ENCODE measurements around the gene NKIRAS1. TPM values are rescaled to one million over a fixed set of nuclear protein-coding genes. Genes with fewer than 3 reads are reported as not detected.

Gene NKIRAS1
- total RNA-seq (3.5 and 4.7 TPM in 2 replicates), polyA plus RNA-seq (1.6 and 2.9 TPM in 2 replicates), polyA minus RNA-seq (2.3 and 3.4 TPM in 2 replicates)
- total RNA-seq (2013), result 6.1 TPM

DNA sequence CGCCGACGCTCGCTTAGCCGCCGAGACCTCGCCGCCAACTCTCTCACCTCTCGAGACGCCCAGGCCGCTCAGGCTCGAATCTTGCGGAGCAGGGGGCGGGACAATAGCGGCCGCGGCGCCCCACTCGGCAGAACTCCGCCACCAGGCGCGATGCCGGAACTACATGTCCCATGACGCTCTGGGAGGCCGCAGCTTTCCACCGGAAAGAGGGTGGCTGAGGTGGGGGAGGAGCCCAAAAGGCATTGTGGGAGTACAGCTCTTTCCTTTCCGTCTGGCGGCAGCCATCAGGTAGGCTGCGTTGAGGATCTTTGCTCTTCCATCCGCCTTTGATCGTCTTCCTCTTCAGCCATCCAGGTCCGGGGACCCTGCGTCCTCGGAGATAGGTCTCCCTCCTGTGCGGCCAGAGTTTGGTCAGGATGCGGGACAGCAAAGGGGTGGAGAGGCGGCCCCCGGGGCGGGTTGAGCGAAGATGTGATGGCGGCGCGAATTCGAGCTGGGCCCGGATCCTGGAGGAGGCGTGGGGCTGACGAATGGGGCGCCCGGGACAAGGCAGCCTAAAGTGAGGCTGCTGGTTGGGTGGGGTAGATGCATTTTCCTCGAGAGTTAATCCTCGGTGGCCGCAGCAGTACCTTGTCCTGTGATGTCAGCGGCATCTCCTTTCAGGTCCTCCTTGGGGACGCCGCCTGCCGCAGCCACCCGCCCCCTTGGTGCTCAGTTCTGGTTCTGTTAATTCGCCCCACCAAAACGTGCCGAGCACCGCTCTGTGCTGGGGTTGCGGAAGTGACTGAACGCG is at the start of gene NKIRAS1, which contains the start of gene RPL15:
NKIRAS1 (minus strand) TSS at position 105 of the 793 bp plus-strand sequence. CDS start 6,086 bp downstream, outside the sequence.
RPL15 (plus strand) TSS at position 247 of the 793 bp plus-strand sequence. CDS start 728 bp downstream, outside the sequence.
- Mint-ChIP-seq H3K4me1 (peaks cover 51% of the 10 kb centered on the region), H3K4me3 (peak within 1 kb of the TSS; percentile 99), H3K27me3 (peaks cover 4% of the 10 kb centered on the region), H3K9me3 (ENCODE audit: insufficient read depth) (no peaks in the 10 kb centered on the region), H3K27ac (peak within 1 kb of the TSS; percentile 99)
- POLR2A ChIA-PET, result interaction anchor here (0.6 to 2.3 kb wide), 13 partner anchors 8 to 715 kb away, joined by 3 to 35 read pairs (median 3); partner anchors contain the start of gene NR1D2
- intact Hi-C loops (cut with micrococcal nuclease), result loop anchor here (1.0 to 10.0 kb wide), 6 partner anchors 28 to 1748 kb away; partner anchors contain the start of genes NR1D2, TOP2B and UBE2E2
- CTCF ChIA-PET, result interaction anchor here (0.8 to 2.5 kb wide), 8 partner anchors 17 to 109 kb away, joined by 3 to 11 read pairs (median 3); no protein-coding TSS in a partner anchor
- ATAC-seq (ENCODE audit: low read depth), result peak; percentile 92
- H3K36me3 ChIP-seq (replicated peaks in 1 of 2; ENCODE audit: control extremely low read depth in 1 of 2, control insufficient read depth in 1 of 2, extremely low read depth in 1 of 2, insufficient read depth in 2 of 2, low read length in 1 of 2), result peaks cover 5 to 41% of the 10 kb centered on the region in 2 experiments
- peaks cover 39% of the 10 kb centered on the region for H4K20me1 ChIP-seq (ENCODE audit: control insufficient read depth, insufficient read depth, low read length, poor library complexity, severe bottlenecking)
- peaks cover 42% of the 10 kb centered on the region for H3K79me2 ChIP-seq (ENCODE audit: control insufficient read depth, insufficient read depth, low read length)
- H3K4me2 ChIP-seq (replicated peaks; ENCODE audit: low read depth, low read length, poor library complexity, severe bottlenecking), result peak within 1 kb of the TSS; percentile 92
- H3K9ac ChIP-seq (ENCODE audit: low read length), result peak within 1 kb of the TSS; percentile 93
- TF ChIP-seq, protein P1, sequence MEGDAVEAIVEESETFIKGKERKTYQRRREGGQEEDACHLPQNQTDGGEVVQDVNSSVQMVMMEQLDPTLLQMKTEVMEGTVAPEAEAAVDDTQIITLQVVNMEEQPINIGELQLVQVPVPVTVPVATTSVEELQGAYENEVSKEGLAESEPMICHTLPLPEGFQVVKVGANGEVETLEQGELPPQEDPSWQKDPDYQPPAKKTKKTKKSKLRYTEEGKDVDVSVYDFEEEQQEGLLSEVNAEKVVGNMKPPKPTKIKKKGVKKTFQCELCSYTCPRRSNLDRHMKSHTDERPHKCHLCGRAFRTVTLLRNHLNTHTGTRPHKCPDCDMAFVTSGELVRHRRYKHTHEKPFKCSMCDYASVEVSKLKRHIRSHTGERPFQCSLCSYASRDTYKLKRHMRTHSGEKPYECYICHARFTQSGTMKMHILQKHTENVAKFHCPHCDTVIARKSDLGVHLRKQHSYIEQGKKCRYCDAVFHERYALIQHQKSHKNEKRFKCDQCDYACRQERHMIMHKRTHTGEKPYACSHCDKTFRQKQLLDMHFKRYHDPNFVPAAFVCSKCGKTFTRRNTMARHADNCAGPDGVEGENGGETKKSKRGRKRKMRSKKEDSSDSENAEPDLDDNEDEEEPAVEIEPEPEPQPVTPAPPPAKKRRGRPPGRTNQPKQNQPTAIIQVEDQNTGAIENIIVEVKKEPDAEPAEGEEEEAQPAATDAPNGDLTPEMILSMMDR (IDR thresholded peaks at IDR 0.05), result peak; percentile 36
- no peak for TF ChIP-seq EZH2 (IDR thresholded peaks at IDR 0.05; ENCODE audit: borderline replicate concordance, insufficient read depth, low read depth, low read length, poor library complexity, severe bottlenecking)
- peaks cover 33 to 35% of the 10 kb centered on the region in 2 donors for H3K4me1 ChIP-seq (ENCODE audit: control insufficient read depth in 2 of 2, insufficient read depth in 2 of 2, low read length in 2 of 2)
- H3K27me3 ChIP-seq (replicated peaks in 1 of 4; ENCODE audit: control extremely low read depth in 1 of 4, control insufficient read depth in 3 of 4, insufficient read depth in 4 of 4, low read length in 3 of 4), result no peaks in the 10 kb centered on the region
- no peaks in the 10 kb centered on the region for H3K9me3 ChIP-seq (ENCODE audit: control extremely low read depth in 1 of 3, control insufficient read depth in 2 of 3, insufficient read depth in 1 of 3, low read length in 2 of 3)
- peak; percentile 97 for DNase-seq
- H2AFZ ChIP-seq (ENCODE audit: insufficient read depth, low read depth, low read length, poor library complexity, severe bottlenecking), result peak within 1 kb of the TSS; percentile 93
- whole genome bisulfite sequencing (ENCODE audit: insufficient coverage), result under 1% methylated on average over 64 of the region's 64 CpGs
- H3K4me3 ChIP-seq (ENCODE audit: control extremely low read depth in 1 of 5, extremely low read depth in 1 of 5, insufficient read depth in 1 of 5, low read depth in 2 of 5, low read length in 4 of 5), result peak within 1 kb of the TSS; percentile 83 to 99 (median 99)
- peak within 1 kb of the TSS; percentile 85 to 94 for H3K27ac ChIP-seq (ENCODE audit: low read length in 2 of 2)

All from B cell (primary cell).